Muscle of leg (tissue), 11 donors: ENCODE results near the gene THBS2. TPM values are rescaled to one million over a fixed set of nuclear protein-coding genes. Genes with fewer than 3 reads are reported as not detected.
"Not testable (repeated sequence)": the region's sequence is repeated elsewhere in the genome, so short reads cannot be mapped to it uniquely, and the experiment has no call there.

Experiments used
- DNase-seq: peaks from one replicate; pipeline ENCODE4 v3.0.0; 2013
- H3K27ac ChIP-seq: one replicate; pipeline ENCODE4 v1.5.1; 2013; ENCODE audit warnings: mild to moderate bottlenecking, low read length, control low read depth
- H3K27me3 ChIP-seq: one replicate; pipeline ENCODE4 v1.6.1; 2013; ENCODE audit warnings: low read length; ENCODE audit not compliant: control insufficient read depth, insufficient read depth
- H3K36me3 ChIP-seq: one replicate; pipeline ENCODE4 v1.6.1; 2013; ENCODE audit warnings: low read length; ENCODE audit not compliant: control insufficient read depth, insufficient read depth
- H3K4me1 ChIP-seq: one replicate; pipeline ENCODE4 v1.6.1; 2013; ENCODE audit warnings: low read length; ENCODE audit not compliant: control insufficient read depth, insufficient read depth
- H3K4me3 ChIP-seq: one replicate; pipeline ENCODE4 v1.5.1; 2013; ENCODE audit warnings: low read length, control low read depth
- H3K9me3 ChIP-seq: replicated peaks from 2 replicates; pipeline ENCODE4 v1.6.1; 2013; ENCODE audit warnings: low read depth, low read length; ENCODE audit not compliant: control insufficient read depth
- WGBS: methylation state at CpG from one replicate; pipeline ENCODE4 v1.1.5; 2013; ENCODE audit warnings: missing lambda C conversion rate; ENCODE audit not compliant: insufficient coverage; 5-methylcytosine and 5-hydroxymethylcytosine counted together
- polyA plus RNA-seq, 8 donors: library from polyadenylated mRNA; unstranded; fragments of 120-200 nt; gene quantifications; one replicate each; pipeline versions ENCODE4 v1.2.1 to v1.2.3, GENCODE V29; 2013; ENCODE audit warnings: inconsistent platforms in 1 of 8, low replicate concordance in 1 of 8; ENCODE audit not compliant: insufficient read length in 8 of 8, insufficient read depth in 1 of 8
- total RNA-seq: library from RNA; stranded (reverse); fragments of 120-200 nt; gene quantifications from one replicate; pipeline ENCODE4 v1.2.4, GENCODE V29; 2013

The THBS2 gene
- total and polyA plus RNA-seq, 9 donors: 20.2 to 128 (median 49.5) TPM

- WGBS: 75% methylated on average over 6 of the region's 6 CpGs
- Histone ChIP-seq H3K4me1 (peaks cover 17% of the 10 kb centered on the region), H3K4me3 (no peak overlapping the region), H3K36me3 (no peaks in the 10 kb centered on the region), H3K27me3 (no peaks in the 10 kb centered on the region), H3K9me3 (peaks cover 11% of the 10 kb centered on the region), H3K27ac (no peak overlapping the region)
- DNase-seq: peak; percentile 62
Observed at GRCh38 chr6:169205176-169206160, 48.2 kb downstream of the THBS2 start.

DNA sequence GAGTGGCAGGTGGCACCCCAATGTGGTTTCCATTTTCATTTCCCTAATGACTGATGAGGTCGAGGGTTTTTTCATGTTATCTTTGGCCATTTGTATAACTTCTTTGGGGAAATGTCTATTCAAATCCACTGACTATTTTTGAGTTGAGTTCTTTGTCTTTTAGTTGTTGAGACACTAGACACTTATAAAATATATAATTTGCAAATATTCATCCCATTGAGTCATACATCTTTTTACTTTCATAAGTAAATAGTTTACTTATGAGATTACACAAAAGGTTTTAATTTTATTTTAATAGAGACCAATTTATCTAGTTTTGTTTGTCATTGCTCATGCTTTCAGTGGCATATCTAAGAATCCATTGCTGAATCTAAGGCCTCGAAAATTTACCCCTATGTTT, 49.5 kb downstream of the THBS2 start:
- H3K27ac ChIP-seq: no peak overlapping the region
- no peaks in the 10 kb centered on the region for H3K36me3 ChIP-seq
- no peaks in the 10 kb centered on the region for H3K27me3 ChIP-seq
- no peak for DNase-seq
- peaks cover 17% of the 10 kb centered on the region for H3K4me1 ChIP-seq
- H3K9me3 ChIP-seq: peaks cover 11% of the 10 kb centered on the region
- WGBS: no CpG with 5 or more reads among the region's 2 CpGs
- no peak overlapping the region for H3K4me3 ChIP-seq

- no peak overlapping the region for H3K4me3 ChIP-seq
- H3K36me3 ChIP-seq: no peaks in the 10 kb centered on the region
- peaks cover 17% of the 10 kb centered on the region for H3K4me1 ChIP-seq
- no peaks in the 10 kb centered on the region for H3K27me3 ChIP-seq
- H3K27ac ChIP-seq: no peak overlapping the region
- peaks cover 3% of the 10 kb centered on the region for H3K9me3 ChIP-seq
- no peak for DNase-seq
- WGBS: 92% methylated on average over 10 of the region's 12 CpGs
Observed at GRCh38 chr6:169201985-169202384, 51.7 kb downstream of the THBS2 start.

- no peaks in the 10 kb centered on the region for H3K9me3 ChIP-seq
- no peak overlapping the region for H3K4me3 ChIP-seq
- WGBS: 64% methylated on average over 8 of the region's 11 CpGs
- DNase-seq: peak; percentile 69
- peak overlapping the region; percentile 42 for H3K27ac ChIP-seq
- H3K27me3 ChIP-seq: no peaks in the 10 kb centered on the region
- H3K36me3 ChIP-seq: no peaks in the 10 kb centered on the region
- H3K4me1 ChIP-seq: peaks cover 17% of the 10 kb centered on the region
Observed at GRCh38 chr6:169200893-169201514, 52.6 kb downstream of the THBS2 start.

DNA sequence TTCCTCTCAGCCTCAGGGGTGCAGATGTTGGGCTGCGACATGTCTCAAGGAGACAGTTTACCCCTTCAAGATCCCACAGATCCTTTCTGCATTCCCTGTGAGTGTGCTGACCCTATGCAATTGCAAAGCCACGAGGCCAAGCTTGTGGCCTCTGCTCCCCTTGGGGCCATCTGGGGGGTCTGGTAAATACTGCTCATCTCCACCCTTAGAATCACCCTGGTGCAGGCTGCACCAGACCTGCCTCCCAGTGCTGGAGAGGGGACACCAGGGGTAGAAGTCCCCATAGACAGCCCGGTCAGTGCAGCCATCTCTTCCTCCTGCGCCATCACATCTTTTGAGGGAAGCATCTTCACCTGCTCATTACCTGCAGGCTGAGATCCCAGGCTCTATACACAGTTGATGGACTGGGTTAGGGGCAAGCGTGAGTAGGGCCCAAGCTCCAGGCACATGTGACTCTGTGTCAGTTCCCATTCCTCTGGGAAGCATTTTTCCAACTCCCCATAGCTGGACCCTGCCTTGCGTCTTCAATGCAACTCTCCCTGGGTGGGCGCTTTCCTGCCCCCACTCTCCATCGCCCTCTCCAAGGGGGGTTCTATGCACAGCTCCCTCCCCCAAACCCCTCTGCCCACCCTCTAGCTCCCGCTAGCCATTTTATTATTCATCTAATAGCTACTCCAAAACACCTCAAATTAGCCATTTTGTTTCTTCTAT, 53.9 kb downstream of the THBS2 start:
- H3K36me3 ChIP-seq: no peaks in the 10 kb centered on the region
- DNase-seq: no peak
- WGBS: 92% methylated on average over 8 of the region's 9 CpGs
- H3K4me3 ChIP-seq: no peak overlapping the region
- H3K9me3 ChIP-seq: peaks cover 2% of the 10 kb centered on the region
- H3K4me1 ChIP-seq: peaks cover 8% of the 10 kb centered on the region
- H3K27ac ChIP-seq: no peak overlapping the region
- H3K27me3 ChIP-seq: no peaks in the 10 kb centered on the region

- no peaks in the 10 kb centered on the region for H3K36me3 ChIP-seq
- no peak overlapping the region for H3K27ac ChIP-seq
Observed at GRCh38 chr6:169198885-169199284, 54.8 kb downstream of the THBS2 start.

DNA sequence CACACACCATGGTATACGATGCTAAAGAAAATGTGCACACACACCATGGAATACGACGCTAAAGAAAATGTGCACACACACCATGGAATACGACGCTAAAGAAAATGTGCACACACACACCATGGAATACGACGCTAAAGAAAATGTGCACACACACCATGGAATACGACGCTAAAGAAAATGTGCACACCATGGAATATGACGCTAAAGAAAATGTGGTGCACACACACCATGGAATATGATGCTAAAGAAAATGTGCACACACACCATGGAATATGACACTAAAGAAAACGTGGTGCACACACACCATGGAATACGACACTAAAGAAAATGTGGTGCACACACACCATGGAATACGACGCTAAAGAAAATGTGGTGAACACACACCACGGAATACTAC, 55.7 kb downstream of the THBS2 start:
- H3K4me3 ChIP-seq, H3K4me1 ChIP-seq, H3K9me3 ChIP-seq, H3K36me3 ChIP-seq, H3K27ac ChIP-seq, H3K27me3 ChIP-seq, DNase-seq: not testable (repeated sequence)
- 97% methylated on average over 5 of the region's 15 CpGs for WGBS

More at GRCh38 chr6:169198885-169199284, 54.8 kb downstream of the THBS2 start:
- peaks cover 2% of the 10 kb centered on the region for H3K9me3 ChIP-seq
- H3K27me3 ChIP-seq: no peaks in the 10 kb centered on the region
- peaks cover 8% of the 10 kb centered on the region for H3K4me1 ChIP-seq
- H3K4me3 ChIP-seq: no peak overlapping the region
- WGBS: no CpG with 5 or more reads among the region's 3 CpGs
- DNase-seq: no peak

GRCh38 chr6:169196279-169196678, 57.4 kb downstream of the THBS2 start:
- H3K27ac ChIP-seq, H3K36me3 ChIP-seq, H3K4me3 ChIP-seq, H3K4me1 ChIP-seq, DNase-seq, H3K27me3 ChIP-seq, H3K9me3 ChIP-seq: not testable (repeated sequence)
- no CpG with 5 or more reads among the region's 2 CpGs for WGBS

GRCh38 chr6:169194737-169195136, 58.9 kb downstream of the THBS2 start:
- no CpG with 5 or more reads among the region's 2 CpGs for WGBS
- Histone ChIP-seq H3K4me3 (no peak overlapping the region), H3K27ac (no peak overlapping the region), H3K27me3 (no peaks in the 10 kb centered on the region), H3K9me3 (peaks cover 2% of the 10 kb centered on the region), H3K4me1 (peaks cover 11% of the 10 kb centered on the region), H3K36me3 (no peaks in the 10 kb centered on the region)
- DNase-seq: no peak

DNA sequence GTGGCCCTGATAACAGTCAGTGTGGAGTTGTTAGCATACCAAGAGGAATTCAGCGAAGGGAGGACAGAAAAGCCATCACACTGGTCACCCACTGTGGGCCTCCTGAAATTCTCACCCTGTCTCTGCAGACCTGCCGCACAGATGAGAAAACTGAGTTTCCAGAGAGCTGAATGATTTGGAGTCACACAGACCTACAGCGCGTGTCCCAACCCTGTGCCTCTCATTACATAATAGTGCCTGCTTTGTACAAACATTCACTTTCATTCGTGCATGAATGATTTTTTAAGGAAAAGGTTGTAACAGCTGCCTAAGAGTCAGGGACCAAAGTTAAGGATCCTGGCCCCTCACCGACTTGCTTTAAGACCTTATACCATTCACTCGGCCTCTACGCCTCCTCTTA, 62.7 kb downstream of the THBS2 start:
- Histone ChIP-seq H3K27ac (peak overlapping the region; percentile 88), H3K27me3 (no peaks in the 10 kb centered on the region), H3K4me1 (peaks cover 29% of the 10 kb centered on the region), H3K36me3 (no peaks in the 10 kb centered on the region), H3K4me3 (no peak overlapping the region), H3K9me3 (peaks cover 2% of the 10 kb centered on the region)
- DNase-seq: no peak
- WGBS: 93% methylated on average over 4 of the region's 8 CpGs
